ENCODE measurements around the gene BRDT. TPM values are rescaled to one million over a fixed set of nuclear protein-coding genes. Genes with fewer than 3 reads are reported as not detected.

Gene BRDT
- total and polyA plus RNA-seq, 12 donors, result not detected

GRCh38 chr1:91937613-91938012 lies 11.6 kb upstream of the BRDT start:
- no peak for TF ChIP-seq CTCF (IDR thresholded peaks at IDR 0.05)
- TF ChIP-seq POLR2A (IDR thresholded peaks at IDR 0.05), result no peak
- no peaks in the 10 kb centered on the region for H3K27me3 ChIP-seq
- no peak overlapping the region for H3K4me3 ChIP-seq
- 94 to 96% (median 95%) methylated on average over 10 of the region's 10 CpGs for WGBS, 4 donors
- no peak overlapping the region for H3K27ac ChIP-seq
- DNase-seq, result no peak
- intact Hi-C loops (cut with DNase I), result no loop called here
- H3K36me3 ChIP-seq (replicated peaks in 1 of 2), result no peaks in the 10 kb centered on the region
- no peaks in the 10 kb centered on the region for H3K4me1 ChIP-seq (replicated peaks in 1 of 2)
- H3K9me3 ChIP-seq (replicated peaks in 1 of 3), result no peaks in the 10 kb centered on the region

- H3K36me3 ChIP-seq (replicated peaks in 1 of 2), result no peaks in the 10 kb centered on the region
- WGBS, 4 donors, result 89 to 94% (median 91%) methylated on average over 3 of the region's 3 CpGs
- H3K4me3 ChIP-seq, result no peak overlapping the region
- no peaks in the 10 kb centered on the region for H3K4me1 ChIP-seq (replicated peaks in 1 of 2)
- H3K27ac ChIP-seq, result no peak overlapping the region
- H3K9me3 ChIP-seq (replicated peaks in 1 of 3), result no peaks in the 10 kb centered on the region
- no peak for DNase-seq
- no peaks in the 10 kb centered on the region for H3K27me3 ChIP-seq
- intact Hi-C loops (cut with DNase I), result loop anchor here in 1 of 2 donors (10.0 kb wide), 1 partner anchor 154 kb away; no protein-coding TSS in a partner anchor
- TF ChIP-seq POLR2A (IDR thresholded peaks at IDR 0.05) (no peak), CTCF (IDR thresholded peaks at IDR 0.05) (no peak)
Measured at GRCh38 chr1:91940496-91940895, 8.7 kb upstream of the BRDT start.

GRCh38 chr1:91944087-91944486 lies 5.1 kb upstream of the BRDT start:
- Histone ChIP-seq H3K27me3 (no peaks in the 10 kb centered on the region), H3K4me1 (replicated peaks in 1 of 2) (no peaks in the 10 kb centered on the region), H3K36me3 (replicated peaks in 1 of 2) (no peaks in the 10 kb centered on the region), H3K4me3 (no peak overlapping the region), H3K9me3 (replicated peaks in 1 of 3) (no peaks in the 10 kb centered on the region), H3K27ac (no peak overlapping the region)
- 82 to 96% (median 92%) methylated on average over 2 to 3 of the region's 3 CpGs for WGBS, 4 donors
- intact Hi-C loops (cut with DNase I), result loop anchor here in 1 of 2 donors (10.0 kb wide), 1 partner anchor 151 kb away; no protein-coding TSS in a partner anchor
- no peak for TF ChIP-seq POLR2A (IDR thresholded peaks at IDR 0.05)
- no peak for TF ChIP-seq CTCF (IDR thresholded peaks at IDR 0.05)
- DNase-seq, result no peak

GRCh38 chr1:91948097-91948496 lies 1.1 kb upstream of the BRDT start:
- Histone ChIP-seq H3K9me3 (replicated peaks in 1 of 3) (no peaks in the 10 kb centered on the region), H3K27ac (no peak overlapping the region), H3K4me3 (no peak overlapping the region), H3K36me3 (replicated peaks in 1 of 2) (no peaks in the 10 kb centered on the region), H3K4me1 (replicated peaks in 1 of 2) (no peaks in the 10 kb centered on the region), H3K27me3 (no peaks in the 10 kb centered on the region)
- no peak for TF ChIP-seq POLR2A (IDR thresholded peaks at IDR 0.05)
- no peak for TF ChIP-seq CTCF (IDR thresholded peaks at IDR 0.05)
- 60 to 71% (median 64%) methylated on average over 4 of the region's 4 CpGs for WGBS, 4 donors
- no peak for DNase-seq
- intact Hi-C loops (cut with DNase I), result loop anchor here in 1 of 2 donors (10.0 kb wide), 1 partner anchor 147 kb away; no protein-coding TSS in a partner anchor
